Keratinocyte (primary cell): ENCODE data around the gene BNC2.

Source experiments
- CTCF ChIP-seq, 3 experiments: IDR thresholded peaks in 1 of 3; conservative IDR thresholded peaks in 1 of 3; optimal IDR thresholded peaks in 1 of 3; 2 replicates in 2 of 3; 3 replicates in 1 of 3; pipeline versions ENCODE3 to v1.5.1; 2011; ENCODE audit warnings: low read length in 3 of 3, mild to moderate bottlenecking in 3 of 3, moderate library complexity in 2 of 3, control low read depth in 1 of 3, inconsistent platforms in 1 of 3; ENCODE audit not compliant: insufficient read depth in 2 of 3; ENCODE audit errors: extremely low read depth in 1 of 3
- EZH2 ChIP-seq: IDR thresholded peaks from one replicate; pipeline ENCODE4 v1.6.1; 2012; ENCODE audit warnings: inconsistent platforms, mild to moderate bottlenecking, low read length, moderate library complexity

GRCh38 chr9:16645970-16646369, 224.5 kb downstream of the BNC2 start:
- TF ChIP-seq CTCF (optimal IDR thresholded peaks at IDR 0.05 in 1 of 3, IDR thresholded peaks at IDR 0.05 in 1 of 3, conservative IDR thresholded peaks at IDR 0.05 in 1 of 3; ENCODE audit: extremely low read depth in 1 of 3, insufficient read depth in 2 of 3, low read length in 3 of 3) (no peak), EZH2 (no peak)
